ENCODE results near the gene GOLGA8M. TPM values are rescaled to one million over a fixed set of nuclear protein-coding genes. Genes with fewer than 3 reads are reported as not detected.
"Not testable (repeated sequence)": the region's sequence is repeated elsewhere in the genome, so short reads cannot be mapped to it uniquely, and the experiment has no call there.

Gene GOLGA8M
- total RNA-seq = 1 to 10 TPM in 1 of 4 donors, under 1 TPM in 1, not detected in 2; 0.71 to 1.7 TPM

GRCh38 chr15:28712270-28712669, at the start of gene GOLGA8M:
GOLGA8M (minus strand) TSS chr15:28712421; CDS start chr15:28712323, 98 bp downstream.
- intact Hi-C loops (cut with DNase I); H3K27me3 ChIP-seq; H3K36me3 ChIP-seq; DNase-seq (ENCODE audit: extremely low spot score); H3K4me3 ChIP-seq; H3K27ac ChIP-seq (replicated peaks in 1 of 4); H3K9me3 ChIP-seq; H3K4me1 ChIP-seq: not testable (repeated sequence)
- no CpG with 5 or more reads among the region's 10 CpGs for WGBS

GRCh38 chr15:28742890-28743289, 30.7 kb upstream of the GOLGA8M start:
- H3K4me3 ChIP-seq; H3K27me3 ChIP-seq; intact Hi-C loops (cut with DNase I): not testable (repeated sequence)

GRCh38 chr15:28738590-28739292, 26.5 kb upstream of the GOLGA8M start:
- DNase-seq (ENCODE audit: extremely low spot score); intact Hi-C loops (cut with DNase I); H3K9me3 ChIP-seq; H3K36me3 ChIP-seq; H3K27me3 ChIP-seq; H3K4me1 ChIP-seq: not testable (repeated sequence)
- Histone ChIP-seq H3K4me3 (peak overlapping the region; percentile 54 to 67 (median 58)), H3K27ac (replicated peaks in 1 of 4) (peak overlapping the region; percentile 73 to 88 (median 83))
- 6% methylated on average over 7 of the region's 9 CpGs for WGBS

More at GRCh38 chr15:28742890-28743289, 30.7 kb upstream of the GOLGA8M start:
- H3K27ac ChIP-seq (replicated peaks in 1 of 4); H3K4me1 ChIP-seq; H3K9me3 ChIP-seq; DNase-seq (ENCODE audit: extremely low spot score): not testable (repeated sequence)
- peaks cover 0 to 15% (median 9%) of the 10 kb centered on the region in 4 donors for H3K36me3 ChIP-seq
- WGBS = 77% methylated on average over 6 of the region's 6 CpGs

- H3K27me3 ChIP-seq; H3K9me3 ChIP-seq; intact Hi-C loops (cut with DNase I); DNase-seq (ENCODE audit: extremely low spot score); H3K4me1 ChIP-seq; H3K36me3 ChIP-seq: not testable (repeated sequence)
- WGBS = 0% methylated on average over 2 of the region's 23 CpGs
- Histone ChIP-seq H3K4me3 (peak overlapping the region; percentile 56 to 80 (median 64)), H3K27ac (replicated peaks in 1 of 4) (peak overlapping the region; percentile 85 to 88 (median 88))
Measured at GRCh38 chr15:28738200-28738561, 26.0 kb upstream of the GOLGA8M start.

GRCh38 chr15:28737521-28738199, 25.4 kb upstream of the GOLGA8M start:
- peak overlapping the region; percentile 85 to 88 (median 88) for H3K27ac ChIP-seq (replicated peaks in 1 of 4)
- H3K9me3 ChIP-seq; DNase-seq (ENCODE audit: extremely low spot score); H3K4me1 ChIP-seq; intact Hi-C loops (cut with DNase I); H3K36me3 ChIP-seq; H3K27me3 ChIP-seq: not testable (repeated sequence)
- 0% methylated on average over 3 of the region's 101 CpGs for WGBS
- peak overlapping the region; percentile 56 to 80 (median 64) for H3K4me3 ChIP-seq

- intact Hi-C loops (cut with DNase I); H3K9me3 ChIP-seq; H3K4me1 ChIP-seq; DNase-seq (ENCODE audit: extremely low spot score); H3K4me3 ChIP-seq; H3K36me3 ChIP-seq; H3K27ac ChIP-seq (replicated peaks in 1 of 4); H3K27me3 ChIP-seq: not testable (repeated sequence)
- 51% methylated on average over 2 of the region's 2 CpGs for WGBS
Measured at GRCh38 chr15:28728061-28728460, 15.8 kb upstream of the GOLGA8M start.

GRCh38 chr15:28727026-28727425, 14.8 kb upstream of the GOLGA8M start:
- H3K27me3 ChIP-seq; H3K9me3 ChIP-seq; H3K36me3 ChIP-seq; intact Hi-C loops (cut with DNase I); H3K27ac ChIP-seq (replicated peaks in 1 of 4); DNase-seq (ENCODE audit: extremely low spot score); H3K4me1 ChIP-seq; H3K4me3 ChIP-seq: not testable (repeated sequence)
- WGBS = 91% methylated on average over 14 of the region's 14 CpGs

- H3K4me3 ChIP-seq = no peak overlapping the region
- no peaks in the 10 kb centered on the region for H3K9me3 ChIP-seq
- no peak for TF ChIP-seq CTCF (IDR thresholded peaks at IDR 0.05)
- no peak for TF ChIP-seq EP300 (IDR thresholded peaks at IDR 0.05)
- no peak for TF ChIP-seq POLR2AphosphoS5 (IDR thresholded peaks at IDR 0.05)
- no peak for TF ChIP-seq POLR2A (IDR thresholded peaks at IDR 0.05; ENCODE audit: low read depth)
- WGBS = 95% methylated on average over 17 of the region's 17 CpGs
- H3K27ac ChIP-seq (replicated peaks in 1 of 4) = no peak overlapping the region
- intact Hi-C loops (cut with DNase I) = no loop called here
- H3K4me1 ChIP-seq = no peaks in the 10 kb centered on the region
- DNase-seq (ENCODE audit: extremely low spot score) = no peak
- H3K36me3 ChIP-seq = no peaks in the 10 kb centered on the region
- H3K27me3 ChIP-seq = no peaks in the 10 kb centered on the region
Measured at GRCh38 chr15:28726102-28726501, 13.9 kb upstream of the GOLGA8M start.
